ENCODE measurements around the gene SLC22A23.

DNA sequence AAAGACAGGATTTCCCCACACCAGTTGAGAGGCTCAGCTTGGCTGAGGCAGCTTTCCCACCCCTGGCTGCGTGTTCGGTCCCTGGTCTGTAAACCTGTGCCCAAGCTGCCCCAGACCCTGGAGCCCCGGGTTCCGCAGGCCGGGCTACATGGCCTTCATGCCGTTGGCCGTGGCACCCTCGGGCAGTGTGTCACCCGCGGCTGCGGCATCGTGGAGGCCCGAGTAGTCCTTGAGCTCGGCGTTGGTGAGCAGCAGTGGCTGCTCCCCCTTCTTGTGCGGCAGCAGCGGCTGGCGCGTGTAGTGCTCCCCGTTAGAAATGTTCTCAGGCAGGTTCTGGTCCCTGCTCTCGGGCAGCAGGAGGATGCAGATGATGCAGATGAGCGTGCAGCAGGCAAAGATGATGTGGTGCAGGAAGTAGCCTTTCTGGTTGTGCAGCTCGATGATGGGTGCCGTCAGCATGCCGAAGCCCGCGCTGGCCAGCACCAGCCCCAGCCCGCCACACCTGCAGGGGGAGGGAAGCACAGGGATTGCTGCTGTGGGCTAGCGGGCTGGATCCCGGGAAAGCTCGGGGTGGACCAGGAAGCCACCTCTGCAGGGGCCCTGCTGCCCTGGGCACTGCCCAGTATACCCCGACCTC, 183.8 kb downstream of the SLC22A23 start:
- no peak for TF ChIP-seq EZH2 (IDR thresholded peaks at IDR 0.05; ENCODE audit: borderline replicate concordance, insufficient read depth, low read depth, low read length, poor library complexity, severe bottlenecking)
- TF ChIP-seq, protein P1, sequence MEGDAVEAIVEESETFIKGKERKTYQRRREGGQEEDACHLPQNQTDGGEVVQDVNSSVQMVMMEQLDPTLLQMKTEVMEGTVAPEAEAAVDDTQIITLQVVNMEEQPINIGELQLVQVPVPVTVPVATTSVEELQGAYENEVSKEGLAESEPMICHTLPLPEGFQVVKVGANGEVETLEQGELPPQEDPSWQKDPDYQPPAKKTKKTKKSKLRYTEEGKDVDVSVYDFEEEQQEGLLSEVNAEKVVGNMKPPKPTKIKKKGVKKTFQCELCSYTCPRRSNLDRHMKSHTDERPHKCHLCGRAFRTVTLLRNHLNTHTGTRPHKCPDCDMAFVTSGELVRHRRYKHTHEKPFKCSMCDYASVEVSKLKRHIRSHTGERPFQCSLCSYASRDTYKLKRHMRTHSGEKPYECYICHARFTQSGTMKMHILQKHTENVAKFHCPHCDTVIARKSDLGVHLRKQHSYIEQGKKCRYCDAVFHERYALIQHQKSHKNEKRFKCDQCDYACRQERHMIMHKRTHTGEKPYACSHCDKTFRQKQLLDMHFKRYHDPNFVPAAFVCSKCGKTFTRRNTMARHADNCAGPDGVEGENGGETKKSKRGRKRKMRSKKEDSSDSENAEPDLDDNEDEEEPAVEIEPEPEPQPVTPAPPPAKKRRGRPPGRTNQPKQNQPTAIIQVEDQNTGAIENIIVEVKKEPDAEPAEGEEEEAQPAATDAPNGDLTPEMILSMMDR (IDR thresholded peaks at IDR 0.05): no peak
